MM.1S (cell line): Measurements from ENCODE around the gene FGFR2.

ENCODE experiments used
- DNase-seq: peaks from one replicate; pipeline ENCODE4 v3.0.0-alpha.2; 2015
- H2AFZ ChIP-seq: fragments of 300-600 bp; sonication (generic); 2 replicates; pipeline ENCODE4 v1.6.0; 2016; ENCODE audit warnings: antibody characterized with exemption, low read length
- H3F3A ChIP-seq: fragments of 300-600 bp; sonication (generic); 2 replicates; pipeline ENCODE4 v1.6.1; 2016; ENCODE audit warnings: mild to moderate bottlenecking, antibody characterized with exemption, low read length, moderate library complexity, mixed read lengths; ENCODE audit not compliant: insufficient read depth
- H3K27ac ChIP-seq: fragments of 300-600 bp; sonication (generic); 2 replicates; pipeline ENCODE4 v1.5.1; 2016; ENCODE audit warnings: mild to moderate bottlenecking, low read length
- H3K27me3 ChIP-seq: fragments of 300-600 bp; sonication (generic); replicated peaks from 2 replicates; pipeline ENCODE4 v1.6.0; 2016; ENCODE audit warnings: low read length; ENCODE audit not compliant: insufficient read depth
- H3K36me3 ChIP-seq: fragments of 300-600 bp; sonication (generic); replicated peaks from 2 replicates; pipeline ENCODE4 v1.6.1; 2016; ENCODE audit warnings: mild to moderate bottlenecking, low read length, mixed read lengths; ENCODE audit not compliant: insufficient read depth
- H3K4me1 ChIP-seq: fragments of 300-600 bp; sonication (generic); 2 replicates; pipeline ENCODE4 v1.6.1; 2016; ENCODE audit warnings: low read length, mixed read lengths
- H3K4me2 ChIP-seq: fragments of 300-600 bp; sonication (generic); 2 replicates; pipeline ENCODE4 v1.6.0; 2016; ENCODE audit warnings: low read depth, low read length
- H3K4me3 ChIP-seq: fragments of 300-600 bp; sonication (generic); 2 replicates; pipeline ENCODE4 v1.5.1; 2016; ENCODE audit warnings: low read length, mixed read lengths
- H3K79me2 ChIP-seq: fragments of 300-600 bp; sonication (generic); 2 replicates; pipeline ENCODE4 v1.6.1; 2016; ENCODE audit warnings: mixed run types, low read length, mixed read lengths
- H3K9ac ChIP-seq: fragments of 300-600 bp; sonication (generic); 2 replicates; pipeline ENCODE4 v1.6.1; 2016; ENCODE audit warnings: low read length, mixed read lengths
- H3K9me2 ChIP-seq: fragments of 300-600 bp; sonication (generic); replicated peaks from 2 replicates; pipeline ENCODE4 v1.6.1; 2016; ENCODE audit warnings: mild to moderate bottlenecking, low read length, mixed read lengths; ENCODE audit not compliant: insufficient read depth
- H3K9me3 ChIP-seq: fragments of 300-600 bp; sonication (generic); replicated peaks from 2 replicates; pipeline ENCODE4 v1.6.1; 2016; ENCODE audit warnings: mild to moderate bottlenecking, low read length, mixed read lengths; ENCODE audit not compliant: insufficient read depth
- H4K20me1 ChIP-seq: fragments of 300-600 bp; sonication (generic); 2 replicates; pipeline ENCODE4 v1.6.1; 2016; ENCODE audit warnings: mild to moderate bottlenecking, low read length, moderate library complexity, mixed read lengths; ENCODE audit not compliant: insufficient read depth
- EZH2 ChIP-seq: fragments of 300-600 bp; sonication (generic); optimal IDR thresholded peaks from 2 replicates; pipeline ENCODE3; 2017; ENCODE audit warnings: low read depth, mild to moderate bottlenecking, antibody characterized with exemption, low read length, mixed read lengths
- EZH2phosphoT487 ChIP-seq: fragments of 300-600 bp; sonication (generic); IDR thresholded peaks from 2 replicates; pipeline ENCODE4 v1.6.1; 2018; ENCODE audit warnings: antibody characterized with exemption, low read length
- TF ChIP-seq, protein P1 (sequence below): fragments of 300-600 bp; sonication (generic); IDR thresholded peaks from 2 replicates; pipeline ENCODE4 v1.5.1; 2016; ENCODE audit warnings: antibody characterized with exemption, low read length, mixed read lengths

FGFR2 gene

GRCh38 chr10:121611393-121612159, 13.3 kb upstream of the FGFR2 start:
- H3K4me3 ChIP-seq = no peak overlapping the region
- H3K9me3 ChIP-seq = no peaks in the 10 kb centered on the region
- H3F3A ChIP-seq = no peaks in the 10 kb centered on the region
- H2AFZ ChIP-seq = no peak overlapping the region
- no peak overlapping the region for H3K9ac ChIP-seq
- H3K79me2 ChIP-seq = no peaks in the 10 kb centered on the region
- H4K20me1 ChIP-seq = no peaks in the 10 kb centered on the region
- H3K27ac ChIP-seq = no peak overlapping the region
- TF ChIP-seq EZH2phosphoT487 = no peak
- TF ChIP-seq, protein P1, sequence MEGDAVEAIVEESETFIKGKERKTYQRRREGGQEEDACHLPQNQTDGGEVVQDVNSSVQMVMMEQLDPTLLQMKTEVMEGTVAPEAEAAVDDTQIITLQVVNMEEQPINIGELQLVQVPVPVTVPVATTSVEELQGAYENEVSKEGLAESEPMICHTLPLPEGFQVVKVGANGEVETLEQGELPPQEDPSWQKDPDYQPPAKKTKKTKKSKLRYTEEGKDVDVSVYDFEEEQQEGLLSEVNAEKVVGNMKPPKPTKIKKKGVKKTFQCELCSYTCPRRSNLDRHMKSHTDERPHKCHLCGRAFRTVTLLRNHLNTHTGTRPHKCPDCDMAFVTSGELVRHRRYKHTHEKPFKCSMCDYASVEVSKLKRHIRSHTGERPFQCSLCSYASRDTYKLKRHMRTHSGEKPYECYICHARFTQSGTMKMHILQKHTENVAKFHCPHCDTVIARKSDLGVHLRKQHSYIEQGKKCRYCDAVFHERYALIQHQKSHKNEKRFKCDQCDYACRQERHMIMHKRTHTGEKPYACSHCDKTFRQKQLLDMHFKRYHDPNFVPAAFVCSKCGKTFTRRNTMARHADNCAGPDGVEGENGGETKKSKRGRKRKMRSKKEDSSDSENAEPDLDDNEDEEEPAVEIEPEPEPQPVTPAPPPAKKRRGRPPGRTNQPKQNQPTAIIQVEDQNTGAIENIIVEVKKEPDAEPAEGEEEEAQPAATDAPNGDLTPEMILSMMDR = no peak
- no peak for TF ChIP-seq EZH2
- no peaks in the 10 kb centered on the region for H3K9me2 ChIP-seq
- no peak for DNase-seq
- H3K27me3 ChIP-seq = no peaks in the 10 kb centered on the region
- H3K4me2 ChIP-seq = no peak overlapping the region
- no peaks in the 10 kb centered on the region for H3K36me3 ChIP-seq
- no peaks in the 10 kb centered on the region for H3K4me1 ChIP-seq

DNA sequence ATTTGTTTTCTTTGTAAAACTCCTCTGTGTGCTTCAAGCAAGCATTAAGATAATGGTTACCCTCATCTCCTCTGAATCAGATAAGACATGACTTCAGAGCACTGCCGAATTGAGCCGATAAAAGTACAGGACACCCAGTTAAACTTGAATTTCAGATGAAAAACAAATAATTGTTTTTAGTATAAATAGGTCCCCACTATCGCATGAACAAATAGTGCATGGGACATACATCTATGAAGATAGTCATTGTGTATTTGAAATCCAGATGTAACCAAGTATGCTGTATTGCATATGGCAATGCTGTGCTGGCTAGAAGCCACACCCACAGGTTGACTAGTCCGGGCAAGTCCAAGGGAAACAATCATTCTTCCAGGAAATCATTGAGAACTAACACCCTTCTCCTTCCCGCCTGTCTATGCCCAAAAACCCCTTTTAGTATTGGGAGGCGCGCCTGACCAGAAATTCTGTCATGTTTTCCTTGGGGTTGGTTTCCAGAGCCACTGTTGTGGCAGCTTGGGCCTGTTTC, 12.6 kb upstream of the FGFR2 start:
- H4K20me1 ChIP-seq = no peaks in the 10 kb centered on the region
- no peak overlapping the region for H3K27ac ChIP-seq
- H3K9me3 ChIP-seq = no peaks in the 10 kb centered on the region
- H3F3A ChIP-seq = no peaks in the 10 kb centered on the region
- H3K9ac ChIP-seq = no peak overlapping the region
- H3K36me3 ChIP-seq = no peaks in the 10 kb centered on the region
- H3K79me2 ChIP-seq = no peaks in the 10 kb centered on the region
- DNase-seq = no peak
- H3K4me1 ChIP-seq = no peaks in the 10 kb centered on the region
- H3K4me3 ChIP-seq = no peak overlapping the region
- H3K4me2 ChIP-seq = no peak overlapping the region
- no peaks in the 10 kb centered on the region for H3K27me3 ChIP-seq
- no peaks in the 10 kb centered on the region for H3K9me2 ChIP-seq
- TF ChIP-seq, protein P1 = no peak
- TF ChIP-seq EZH2 (no peak), EZH2phosphoT487 (no peak)
- no peak overlapping the region for H2AFZ ChIP-seq

DNA sequence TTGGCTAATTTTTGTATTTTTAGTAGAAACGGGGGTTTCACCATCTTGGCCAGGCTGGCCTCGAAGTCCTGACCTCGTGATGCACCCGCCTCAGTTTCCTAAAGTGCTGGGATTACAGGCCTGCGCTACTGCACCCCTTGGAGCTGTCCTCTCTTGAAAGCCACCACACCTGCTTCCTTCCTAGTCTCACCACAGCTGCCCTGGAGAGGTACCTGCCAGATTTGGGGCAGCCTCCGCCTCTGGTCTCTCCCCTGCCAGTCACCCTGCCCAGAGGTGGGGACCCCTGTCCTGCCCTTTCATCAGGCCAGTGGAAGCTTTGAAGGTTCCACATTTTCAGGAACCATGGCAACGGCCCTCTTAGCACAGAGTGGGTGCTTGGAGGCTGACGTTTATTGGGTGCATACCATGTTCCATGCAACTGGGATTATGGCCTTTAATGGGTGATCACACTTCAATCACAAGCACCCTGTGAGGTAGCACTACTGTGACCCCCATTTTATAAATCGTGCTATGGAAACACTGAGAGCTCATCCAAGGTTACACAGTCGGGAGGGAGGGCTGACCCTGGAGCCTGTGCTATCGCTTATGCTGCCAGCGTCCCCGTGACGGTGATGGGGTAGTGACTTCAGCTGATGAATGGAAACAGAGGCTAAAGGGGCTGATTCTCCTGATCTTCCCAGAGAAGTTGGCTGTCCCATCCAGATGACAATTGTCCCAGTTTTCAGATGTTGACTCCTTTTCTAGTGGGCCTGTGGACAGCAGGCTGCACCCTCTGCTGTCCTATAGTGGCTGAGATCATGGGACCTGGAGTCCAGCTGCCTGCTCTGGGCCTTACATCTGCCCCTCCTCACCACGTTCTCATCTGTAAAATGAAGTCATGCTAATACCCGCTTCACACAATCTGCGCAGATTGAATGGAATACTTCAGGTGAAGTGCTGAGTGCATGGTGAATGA, 11.5 kb upstream of the FGFR2 start:
- no peak overlapping the region for H3K4me3 ChIP-seq

More for the DNA sequence above, 11.5 kb upstream of the FGFR2 start:
- Histone ChIP-seq H3K79me2 (no peaks in the 10 kb centered on the region), H3K27ac (no peak overlapping the region), H3K9me3 (no peaks in the 10 kb centered on the region), H3K4me1 (no peaks in the 10 kb centered on the region), H3F3A (no peaks in the 10 kb centered on the region), H3K4me2 (no peak overlapping the region), H3K9me2 (no peaks in the 10 kb centered on the region), H3K9ac (no peak overlapping the region), H2AFZ (no peak overlapping the region), H4K20me1 (no peaks in the 10 kb centered on the region), H3K27me3 (no peaks in the 10 kb centered on the region), H3K36me3 (no peaks in the 10 kb centered on the region)
- no peak for DNase-seq
- TF ChIP-seq EZH2 = no peak
- TF ChIP-seq EZH2phosphoT487 = no peak
- TF ChIP-seq, protein P1 = no peak
